NCI-H1417 treated with DMSO at 0.1 percent for 48 hours (cell line): ENCODE data around the gene FBXO48.

Experiments
- DNase-seq: peaks from one replicate; lab custom pipeline; 2025; lab: John Stamatoyannopoulos, UW

Gene FBXO48

DNA sequence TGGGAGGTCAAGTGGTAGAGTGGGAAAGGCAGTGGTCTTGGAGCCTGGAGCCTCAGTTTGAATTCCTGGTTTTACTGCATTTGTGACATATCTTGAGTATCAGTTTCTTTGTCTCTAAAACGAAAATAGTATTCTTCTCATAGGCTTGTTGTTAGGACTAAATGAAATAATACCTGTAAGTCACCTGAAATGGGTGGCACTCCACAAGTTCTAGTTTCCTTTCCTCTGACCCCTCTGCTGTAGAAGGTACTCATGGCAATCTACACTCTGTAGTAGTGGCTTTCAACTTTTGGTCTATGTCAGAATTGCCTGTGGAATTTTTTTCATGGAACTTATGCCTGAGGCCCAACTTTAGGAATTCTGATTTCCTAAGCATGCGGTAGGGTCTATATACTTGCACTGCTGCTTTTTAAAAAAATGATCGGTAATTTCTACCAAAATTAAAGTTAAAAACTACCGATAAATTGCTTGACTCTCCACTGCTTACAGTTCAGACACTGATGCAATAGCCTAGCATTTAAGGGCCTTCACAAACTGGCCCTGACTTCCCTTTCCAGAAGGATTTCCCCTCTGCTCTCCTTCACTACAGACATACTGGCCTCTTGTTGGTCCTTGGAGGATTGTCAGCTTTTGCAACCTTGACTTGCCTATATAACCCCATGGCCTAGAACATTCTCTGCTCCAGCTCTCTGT lies 54.8 kb downstream of the FBXO48 start:
- DNase-seq = no peak

DNA sequence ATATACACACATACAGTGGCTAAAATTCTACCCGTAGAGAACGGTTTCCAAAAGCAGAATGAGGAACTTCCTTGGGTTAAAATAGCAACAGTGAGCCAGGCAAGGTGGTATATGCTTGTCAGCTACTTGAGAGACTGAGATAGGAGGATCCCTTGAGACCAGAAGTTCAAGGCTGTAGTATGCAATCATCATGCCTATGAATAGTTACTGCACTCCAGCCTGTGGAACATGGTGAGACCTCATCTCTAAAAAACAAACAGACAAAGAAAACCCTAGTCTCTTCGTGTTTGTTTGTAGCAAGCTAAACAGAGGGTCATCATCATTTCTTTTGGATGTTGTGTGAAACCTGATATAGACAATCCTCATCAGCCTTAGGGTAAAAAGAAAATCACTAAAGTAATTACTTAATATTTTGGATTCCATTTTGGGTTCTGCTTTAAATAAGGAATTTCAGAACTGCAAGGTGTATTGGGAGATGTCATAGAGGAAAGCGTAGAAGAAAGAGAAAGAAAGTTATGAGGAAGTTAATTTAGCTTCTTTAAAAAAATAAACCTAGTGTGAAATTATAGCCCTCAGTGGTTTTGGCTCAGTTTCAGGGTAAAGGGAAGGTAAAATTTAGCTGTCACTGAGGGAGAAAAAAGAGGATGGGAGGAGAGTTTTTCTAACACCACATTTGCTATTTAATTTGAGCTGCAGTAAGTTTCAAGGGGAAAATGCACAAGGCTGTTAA lies 55.5 kb downstream of the FBXO48 start:
- no peak for DNase-seq
